Ureter (tissue), 1 donor: Measurements from ENCODE around the gene PWWP2B. TPM values are rescaled to one million over a fixed set of nuclear protein-coding genes. Genes with fewer than 3 reads are reported as not detected.

ENCODE experiments used
- total RNA-seq: library from RNA; stranded (reverse); gene quantifications from one replicate; pipeline ENCODE4 v1.2.4, GENCODE V29; 2023
- donor health status: DM: yes; HTN: yes; CAD: no.

Gene PWWP2B
- total RNA-seq, 1 donor from 2014 or later: 46.0 TPM

Other genes starting within 250 kb of the PWWP2B start
- 2.1 TPM for gene DPYSL4, start 210.3 kb upstream of the PWWP2B start, total RNA-seq
- gene STK32C, start 89.2 kb upstream of the PWWP2B start, total RNA-seq: 10.8 TPM
- 15.1 TPM for gene LRRC27, start 65.0 kb upstream of the PWWP2B start, total RNA-seq
- 63.5 TPM for gene INPP5A, start 140.6 kb downstream of the PWWP2B start, total RNA-seq